H1 (cell line): ENCODE results near the gene CRKL. TPM values are rescaled to one million over a fixed set of nuclear protein-coding genes. Genes with fewer than 3 reads are reported as not detected.

Experiments used
- CHD7 ChIP-seq: fragments of 300-600 bp; sonication (generic); IDR thresholded peaks from 2 replicates; pipeline ENCODE4 v1.7.1; 2012; ENCODE audit warnings: low read length, moderate library complexity, mild to moderate bottlenecking, inconsistent platforms; ENCODE audit not compliant: insufficient replicate concordance
- EGR1 ChIP-seq: IDR thresholded peaks from 2 replicates; pipeline ENCODE4 v1.6.1; 2011; ENCODE audit warnings: low read depth, low read length, borderline replicate concordance
- RBBP5 ChIP-seq: IDR thresholded peaks from 2 replicates; pipeline ENCODE4 v1.7.1; 2012; ENCODE audit warnings: low read depth, mild to moderate bottlenecking, inconsistent platforms, low read length, moderate library complexity, borderline replicate concordance
- polyA plus RNA-seq, 7 experiments: library from polyadenylated mRNA; depleted of rRNA in 3 of 7; stranded (reverse) in 5 of 7; unstranded in 2 of 7; fragments of >200 nt in 5 of 7; fragments of 200-250 nt in 2 of 7; gene quantifications; 1 replicate in 5 of 7; 2 replicates in 1 of 7; 4 replicates in 1 of 7; pipeline versions ENCODE4 v1.2.1 to v1.2.3, GENCODE V29; 2011 to 2013; ENCODE audit warnings: missing spikeins in 2 of 7, mixed read lengths in 2 of 7
- total RNA-seq: library from RNA; stranded (reverse); fragmentation: NEBNext Ultra II Directional; extraction: Animal tissue kit (Norgen Biotek cat#: 25700); gene quantifications from 2 replicates; pipeline ENCODE4 v1.2.1, GENCODE V29; 2021

Gene CRKL
- total and polyA plus RNA-seq, 2 of the 8 experiments (the other 6 are each of a cell fraction or from before 2014, with no cell fraction given), result 34.5 to 94.5 TPM

GRCh38 chr22:20948989-20949388 is 31.8 kb downstream of the CRKL start (continued):
- no peak for TF ChIP-seq CHD7
- no peak for TF ChIP-seq EGR1
- no peak for TF ChIP-seq RBBP5
